ENCODE data around the gene KIAA0513.
"Not testable (repeated sequence)": the region's sequence is repeated elsewhere in the genome, so short reads cannot be mapped to it uniquely, and the experiment has no call there.

The KIAA0513 gene

DNA sequence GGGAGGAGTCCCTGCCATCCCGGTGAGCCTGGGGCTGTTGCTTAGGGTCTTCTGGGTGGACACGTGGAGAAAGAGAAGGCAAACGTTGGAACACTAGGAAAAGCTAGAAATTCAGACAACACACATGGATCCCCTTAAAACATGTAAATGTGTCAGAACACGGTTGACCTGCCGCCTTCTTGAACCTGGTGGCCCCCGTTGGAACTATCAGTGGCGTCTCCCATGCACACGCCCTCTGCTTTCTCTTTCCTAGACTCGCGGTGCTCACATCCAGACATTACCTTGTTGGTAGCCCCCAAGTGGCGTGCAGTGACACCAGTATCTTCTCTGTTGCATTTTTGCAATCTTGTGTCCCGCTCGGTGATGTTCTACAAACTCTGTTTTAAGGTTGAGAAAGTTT is 66.1 kb downstream of the KIAA0513 start:
- no peak for DNase-seq

DNA sequence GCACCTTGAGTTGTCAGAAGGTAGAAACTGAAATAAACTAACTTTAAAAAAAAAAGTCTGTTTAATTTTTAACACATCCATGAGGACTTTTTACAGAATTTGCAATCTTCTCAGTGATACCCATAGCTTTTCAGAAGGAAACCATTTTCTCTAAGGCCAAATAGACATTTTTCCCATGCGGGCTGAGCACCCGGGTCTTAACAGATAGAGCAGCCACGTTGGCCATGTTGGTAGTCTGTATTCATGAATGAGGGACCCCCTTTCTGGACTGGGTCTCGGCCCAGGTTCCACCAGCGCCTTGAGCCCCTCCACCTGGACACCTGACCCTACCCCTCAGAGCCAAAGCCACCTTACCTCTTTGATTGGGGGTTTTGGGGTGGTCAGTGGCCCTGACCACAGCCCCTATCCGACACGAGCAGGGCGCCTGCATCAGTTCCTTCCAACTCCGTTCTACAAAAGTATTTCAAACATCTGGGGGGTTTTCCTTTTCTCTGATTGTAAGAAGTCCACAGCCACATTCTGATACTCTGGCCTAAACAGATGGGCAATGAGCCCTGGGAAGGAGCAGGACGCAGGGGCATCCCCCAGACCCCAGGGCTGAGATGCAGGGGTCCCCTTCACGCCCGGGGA is 66.7 kb downstream of the KIAA0513 start:
- no peak for DNase-seq

DNA sequence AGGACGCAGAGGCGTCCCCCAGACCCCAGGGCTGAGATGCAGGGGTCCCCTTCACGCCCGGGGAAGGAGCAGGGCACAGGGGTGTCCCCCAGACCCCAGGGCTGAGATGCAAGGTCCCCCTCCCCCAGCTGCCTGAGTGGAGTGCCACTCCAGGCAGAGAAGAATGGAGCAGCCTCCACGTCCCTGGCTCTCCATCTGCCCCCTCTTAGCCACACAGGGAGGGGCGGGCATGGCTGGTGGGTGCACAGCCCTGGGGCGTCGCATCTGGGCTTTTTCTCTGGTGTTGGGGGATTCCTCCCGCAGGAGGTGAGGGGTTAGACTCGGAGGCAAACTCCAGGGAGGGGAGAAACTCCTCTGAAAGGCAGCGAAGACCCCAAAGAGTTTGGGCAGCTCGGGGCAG is 67.2 kb downstream of the KIAA0513 start:
- DNase-seq, result no peak

DNA sequence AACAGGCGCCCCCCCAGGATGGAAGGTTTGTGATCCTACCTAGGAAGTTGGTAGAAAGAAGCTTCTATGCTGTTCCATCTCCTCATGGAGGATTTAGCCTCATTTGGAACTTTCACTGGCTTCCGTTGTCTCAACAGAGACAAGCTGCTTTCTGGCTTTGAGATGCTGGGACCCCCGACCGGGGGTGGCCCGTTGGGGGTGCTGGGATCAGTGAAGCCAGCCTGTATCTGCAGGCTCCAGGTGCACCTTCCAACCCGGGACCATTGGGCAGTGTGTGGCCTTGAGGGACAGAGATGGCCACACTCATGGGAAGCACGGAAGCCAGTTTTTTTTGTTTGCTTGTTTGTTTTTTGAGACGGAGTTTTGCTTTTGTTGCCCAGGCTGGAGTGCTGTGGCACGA is 69.3 kb downstream of the KIAA0513 start:
- no peak for DNase-seq

DNA sequence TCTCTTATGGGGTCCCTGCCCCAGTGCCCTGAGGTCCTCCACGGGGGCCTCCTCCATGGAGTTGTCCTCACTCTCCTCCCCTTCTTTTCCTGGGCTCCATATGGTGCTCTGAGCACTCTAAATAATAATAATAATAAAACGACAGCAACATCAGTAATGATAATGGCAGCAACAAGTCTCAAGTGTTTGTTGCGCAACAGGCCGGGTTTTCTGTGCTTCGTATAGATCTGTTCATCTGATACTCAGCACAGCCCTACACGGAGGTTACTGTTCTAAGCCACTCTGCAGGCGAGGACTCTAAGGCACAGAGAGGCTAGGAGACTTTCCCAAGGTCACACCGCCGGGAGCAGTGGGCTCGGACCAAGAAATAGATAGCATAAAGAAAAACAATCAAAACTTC is 71.0 kb downstream of the KIAA0513 start:
- DNase-seq, result no peak

DNA sequence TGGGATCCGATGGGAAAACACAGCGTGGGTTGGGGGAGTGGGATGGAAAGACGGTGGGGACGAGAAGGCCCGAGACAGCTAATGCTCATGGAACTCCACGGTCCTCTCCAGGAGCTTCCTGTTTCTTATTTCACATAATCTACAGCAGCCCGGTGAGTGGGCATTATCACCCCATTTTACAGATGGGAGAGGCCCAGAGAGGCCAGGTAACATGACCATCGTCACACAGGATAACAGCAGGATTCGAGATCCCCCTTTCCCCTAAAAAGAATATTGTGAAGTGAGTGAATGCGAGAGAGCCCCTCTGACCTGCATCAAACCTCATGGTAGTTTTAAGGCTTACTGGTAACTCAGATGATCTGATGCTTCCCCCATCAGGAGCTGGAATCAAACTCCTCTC is 72.7 kb downstream of the KIAA0513 start:
- DNase-seq, result no peak

DNA sequence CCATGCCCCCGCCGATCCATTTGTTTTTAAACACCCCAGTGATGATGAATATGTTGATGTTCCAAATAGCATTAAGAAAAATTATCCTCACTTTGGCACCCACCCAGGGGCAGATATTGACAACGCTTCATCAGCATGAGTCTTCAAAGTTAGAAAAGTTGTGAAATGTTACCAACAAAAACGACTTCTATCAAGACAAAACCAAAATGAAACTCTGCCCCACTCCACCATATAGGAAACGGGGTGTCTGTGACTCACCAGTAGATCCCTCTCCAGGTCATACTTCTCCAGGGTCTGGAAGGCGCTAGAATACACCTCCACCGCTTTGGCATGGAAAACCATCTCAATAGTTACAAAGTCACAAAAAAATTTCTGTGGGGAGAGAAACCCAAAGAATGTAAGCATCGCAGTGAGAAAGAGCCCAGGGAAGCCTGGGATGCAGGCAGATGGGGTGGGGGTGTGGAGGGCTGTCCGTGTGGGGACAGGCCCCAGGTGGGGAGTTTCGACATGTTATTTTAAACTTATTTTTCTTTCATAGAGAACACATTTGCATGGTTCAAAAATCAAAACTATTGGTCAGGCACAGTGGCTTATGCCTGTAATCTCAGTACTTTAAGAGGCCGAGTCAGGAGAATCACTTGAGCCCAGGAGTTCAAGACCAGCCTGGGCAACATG is 74.5 kb downstream of the KIAA0513 start:
- DNase-seq, result no peak

DNA sequence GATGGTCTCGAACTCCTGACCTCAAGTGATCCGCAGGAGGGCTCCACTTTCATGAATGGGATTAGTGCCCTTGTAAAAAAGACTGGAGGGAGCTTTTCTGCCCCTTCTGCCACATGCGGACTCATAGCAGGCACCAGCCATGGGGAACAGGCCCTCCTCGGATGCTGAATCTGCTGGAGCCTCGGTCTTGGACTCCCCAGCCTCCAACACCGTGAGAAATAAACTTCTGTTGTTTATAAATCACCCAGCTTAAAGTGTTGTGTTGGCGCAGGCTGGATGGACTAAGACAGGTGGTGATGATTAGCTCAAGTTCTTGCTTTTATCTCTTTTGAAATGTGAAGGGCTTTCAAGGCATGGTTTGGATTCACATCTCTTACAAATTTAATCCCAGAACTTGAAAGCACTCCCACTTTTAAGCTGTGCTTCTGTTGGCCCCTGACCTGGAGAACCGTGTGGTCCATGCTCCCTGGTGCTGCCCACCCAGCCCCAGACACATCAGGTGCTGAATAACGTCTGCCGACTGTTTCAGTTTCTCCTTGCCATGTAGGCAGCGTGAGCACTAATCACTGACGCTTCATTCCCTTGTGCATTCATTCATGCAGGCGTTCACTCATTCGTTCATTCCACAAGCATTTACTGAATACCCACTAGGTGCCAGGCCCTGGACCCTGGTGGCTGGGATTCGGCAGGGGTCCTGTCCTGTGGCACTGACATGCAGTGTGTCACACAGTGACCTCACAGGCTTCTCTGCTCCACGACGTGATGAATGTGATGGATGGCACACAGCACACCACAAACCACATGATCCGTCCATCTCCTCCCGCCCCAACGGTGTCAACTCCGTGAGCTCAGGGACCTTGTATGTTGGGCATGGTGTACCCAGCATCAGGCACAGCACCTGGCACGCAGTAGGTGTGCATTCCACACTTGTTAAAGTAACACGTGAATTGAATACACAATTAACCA is 75.8 kb downstream of the KIAA0513 start:
- no peak for DNase-seq

DNA sequence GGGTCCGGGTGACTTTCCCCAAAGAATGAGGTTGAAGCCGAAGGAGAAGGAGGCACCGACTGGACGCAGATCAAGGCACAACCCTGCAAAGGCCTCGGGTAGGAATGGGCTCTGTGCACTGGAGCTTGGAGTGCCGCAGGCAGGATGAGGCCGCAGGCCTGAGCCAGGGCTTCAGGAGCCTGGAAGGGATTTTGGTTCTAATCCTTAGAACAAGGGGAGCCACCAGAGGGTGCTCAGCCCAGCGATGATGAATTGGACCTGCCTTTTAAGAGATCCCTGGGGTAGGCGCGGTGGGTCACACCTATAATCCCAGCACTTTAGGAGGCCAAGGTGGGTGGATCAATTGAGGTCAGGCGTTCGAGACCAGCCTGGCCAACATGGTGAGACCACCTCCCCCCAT is 76.6 kb downstream of the KIAA0513 start:
- DNase-seq, result no peak

DNA sequence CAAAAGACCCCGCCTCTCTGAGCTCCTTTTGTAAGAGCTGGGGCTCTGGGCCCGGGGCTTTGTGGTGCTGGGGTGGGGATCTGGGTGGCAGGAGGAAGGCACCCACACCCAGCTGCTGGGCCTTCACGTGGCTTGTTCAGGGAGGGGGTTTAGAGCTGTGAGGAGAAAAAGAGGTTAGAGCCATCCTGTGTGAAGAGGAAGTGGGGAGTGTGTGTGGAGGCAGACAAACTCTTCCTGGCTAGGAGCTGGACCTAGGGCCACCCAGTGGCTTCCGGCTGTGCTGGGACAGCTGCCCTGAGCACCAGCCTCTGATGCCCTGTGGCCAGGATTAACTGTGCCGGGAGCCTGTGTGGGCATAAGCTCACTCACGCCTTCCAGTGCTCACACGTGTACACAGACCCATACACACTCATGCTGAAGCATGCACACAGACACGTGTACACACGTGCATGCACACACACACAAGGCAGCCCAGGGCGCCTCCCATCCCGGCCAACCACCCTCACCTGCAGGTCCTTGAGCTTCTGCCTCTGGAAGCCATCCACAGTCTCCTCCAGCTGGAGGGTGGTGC is 77.3 kb downstream of the KIAA0513 start:
- DNase-seq, result no peak

DNA sequence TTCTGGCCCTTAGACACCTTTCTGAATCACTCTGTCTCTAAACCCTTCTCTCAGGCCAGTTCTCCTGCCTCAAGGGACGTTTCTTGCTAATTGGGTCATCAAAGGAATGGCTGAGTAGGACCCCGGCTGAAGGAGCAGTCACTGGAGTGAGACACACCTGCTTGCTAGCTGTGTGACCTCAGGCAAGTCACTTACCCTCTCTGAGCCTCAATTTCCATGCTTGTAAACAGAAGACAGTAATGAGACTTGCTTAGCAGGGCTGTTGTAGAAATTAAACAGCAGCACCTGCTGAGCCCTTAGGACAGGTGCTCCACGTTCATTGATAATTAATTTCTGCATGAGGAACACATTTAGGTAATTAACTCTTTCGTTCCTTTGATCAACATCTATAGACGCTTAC is 77.9 kb downstream of the KIAA0513 start:
- no peak for DNase-seq

DNA sequence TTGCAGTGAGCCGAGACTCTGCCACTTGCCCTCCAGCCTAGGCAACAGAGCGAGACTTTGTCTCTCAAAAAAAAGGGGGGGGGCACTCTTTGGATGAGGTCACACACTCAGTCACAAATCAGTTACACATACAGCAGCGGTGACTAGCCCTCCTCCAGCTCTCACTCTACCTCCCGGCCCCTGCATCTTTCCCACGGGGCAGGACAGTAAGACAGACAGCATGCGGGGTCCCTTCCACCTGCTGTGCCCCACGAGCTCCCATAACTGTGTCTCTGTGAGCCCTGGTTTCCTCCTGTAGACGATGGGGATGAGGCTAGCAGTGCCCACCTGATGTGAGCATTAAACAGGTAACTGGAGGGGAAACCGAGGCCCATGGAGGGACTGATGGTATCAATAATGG is 79.5 kb downstream of the KIAA0513 start:
- no peak for DNase-seq

DNA sequence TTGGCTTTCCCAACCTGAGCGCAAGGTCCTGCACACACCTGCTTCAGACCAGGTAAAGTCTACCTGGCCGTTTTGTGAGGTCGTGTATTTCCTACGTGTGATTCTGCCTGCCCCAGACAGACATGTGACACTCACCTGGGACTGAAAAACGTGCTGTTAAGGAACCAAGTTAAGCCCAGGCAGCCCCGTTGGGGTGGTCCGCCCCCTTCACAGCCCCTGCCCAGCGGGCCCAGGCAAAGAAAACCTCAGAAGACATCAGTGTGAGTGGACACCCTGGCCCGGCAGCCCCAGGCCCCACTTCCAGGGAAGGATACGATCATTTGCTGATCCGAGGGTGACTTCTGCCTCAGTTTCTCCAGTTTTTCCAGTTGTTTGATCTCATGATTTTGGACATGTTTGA is 79.9 kb downstream of the KIAA0513 start:
- no peak for DNase-seq

DNA sequence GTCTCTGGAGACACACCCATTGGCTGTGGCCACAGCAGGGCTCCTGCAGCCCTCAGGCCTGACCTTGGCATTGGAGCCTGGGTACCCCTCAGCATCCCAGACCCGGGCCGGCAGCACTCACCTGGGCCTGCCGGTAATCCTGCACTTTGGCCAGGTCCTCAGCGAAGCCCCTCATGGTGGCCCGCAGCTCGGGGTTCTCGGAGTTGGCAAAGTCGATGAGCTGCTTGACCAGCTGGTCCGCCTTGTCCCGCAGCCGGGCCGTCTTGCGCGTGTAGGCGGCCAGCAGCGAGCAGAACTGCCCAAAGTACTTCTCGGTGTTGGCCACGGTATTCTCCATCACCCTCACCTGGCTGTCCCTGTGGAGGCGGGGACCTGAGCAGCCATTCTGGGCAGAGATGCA is 82.5 kb downstream of the KIAA0513 start:
- no peak for DNase-seq

DNA sequence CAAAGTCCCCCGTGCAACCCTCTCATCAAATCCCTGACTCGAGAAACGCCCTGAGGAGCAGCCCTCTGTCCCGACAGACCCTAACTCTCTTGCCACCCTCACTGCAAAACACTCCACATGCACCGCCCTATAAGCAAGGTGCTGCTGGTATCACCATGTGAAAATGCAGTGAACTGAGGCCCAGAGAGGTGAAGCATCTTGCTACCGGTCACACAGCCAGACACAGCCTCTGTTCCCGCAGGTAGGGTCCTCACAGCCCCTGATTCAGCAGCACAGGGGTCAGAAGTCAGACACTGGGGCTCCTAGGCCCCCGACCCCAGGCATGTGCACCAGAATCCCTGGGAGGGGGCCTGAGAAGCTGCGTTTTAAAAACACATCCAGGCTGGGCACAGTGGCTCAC is 83.6 kb downstream of the KIAA0513 start:
- DNase-seq, result no peak

DNA sequence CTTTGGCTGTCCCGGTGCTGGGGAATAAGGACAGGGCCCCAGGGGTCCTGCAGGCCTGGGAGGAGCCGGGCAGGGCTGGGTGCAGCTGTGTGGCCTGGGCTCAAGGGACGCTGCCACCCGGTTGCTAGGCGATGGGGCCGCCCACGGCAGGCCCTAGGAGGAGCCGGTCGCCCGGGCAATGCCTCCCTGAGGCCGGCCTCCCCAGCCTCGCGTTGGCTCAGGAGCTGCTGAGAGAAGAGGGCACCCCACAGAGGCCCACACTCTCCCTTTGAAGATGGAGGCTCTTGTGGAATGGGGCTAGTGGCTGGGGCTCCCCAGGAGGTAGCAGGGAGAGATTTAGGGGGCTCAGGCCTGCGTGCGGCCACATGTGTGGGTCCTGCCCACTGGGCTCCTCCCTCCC is 84.8 kb downstream of the KIAA0513 start, which contains the start of gene CIBAR2:
Gene CIBAR2 (minus strand): TSS at position 109 of the 400 bp plus-strand sequence. CDS start 120 bp downstream, outside the sequence.
- DNase-seq, result no peak

DNA sequence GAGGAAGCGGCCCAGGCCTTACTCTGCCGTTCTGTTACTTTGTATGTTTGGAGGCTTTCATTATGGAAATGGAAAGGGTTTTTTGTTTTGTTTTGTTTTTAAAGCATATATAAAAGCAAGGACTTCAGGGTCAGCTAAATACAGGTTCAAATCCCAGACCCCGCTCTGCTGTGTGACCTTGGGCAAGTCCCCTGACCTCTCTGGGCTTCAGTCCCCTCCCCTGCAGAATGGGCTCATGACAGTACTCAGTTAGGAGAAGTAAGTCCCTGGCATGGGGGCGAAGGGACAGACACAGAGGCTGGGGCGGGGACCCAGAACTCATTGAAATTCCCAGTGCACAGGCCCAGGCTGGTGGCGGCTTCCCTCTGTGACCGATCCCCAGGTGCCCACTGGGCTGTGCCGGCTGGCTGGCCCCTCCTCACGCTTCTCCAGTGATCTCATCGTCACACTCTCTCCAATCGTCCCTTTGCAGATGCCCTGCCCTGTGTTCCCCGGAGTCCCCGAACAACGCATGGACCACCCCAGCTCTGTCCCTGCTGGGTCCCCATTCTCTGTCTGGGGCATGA is 85.7 kb downstream of the KIAA0513 start:
- DNase-seq, result no peak

DNA sequence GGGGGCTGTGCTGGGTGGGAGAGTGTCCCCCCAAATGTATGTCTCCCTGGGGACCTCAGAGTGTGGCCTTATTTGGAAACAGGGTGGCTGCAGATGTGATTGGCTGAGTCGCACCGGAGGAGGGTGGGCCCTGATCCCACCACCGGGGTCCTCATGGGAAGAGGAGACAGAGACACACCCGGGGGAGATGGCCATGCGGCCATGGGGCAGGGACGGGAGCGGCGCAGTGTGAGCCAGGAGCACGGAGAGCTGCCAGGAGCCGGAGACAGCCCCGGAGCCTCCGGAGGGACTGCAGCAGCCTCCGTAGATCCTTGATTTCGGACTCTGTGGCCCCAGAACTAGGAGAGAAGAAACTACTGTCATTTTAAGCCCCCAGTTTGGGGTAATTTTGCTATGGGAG is 86.3 kb downstream of the KIAA0513 start:
- no peak for DNase-seq

DNA sequence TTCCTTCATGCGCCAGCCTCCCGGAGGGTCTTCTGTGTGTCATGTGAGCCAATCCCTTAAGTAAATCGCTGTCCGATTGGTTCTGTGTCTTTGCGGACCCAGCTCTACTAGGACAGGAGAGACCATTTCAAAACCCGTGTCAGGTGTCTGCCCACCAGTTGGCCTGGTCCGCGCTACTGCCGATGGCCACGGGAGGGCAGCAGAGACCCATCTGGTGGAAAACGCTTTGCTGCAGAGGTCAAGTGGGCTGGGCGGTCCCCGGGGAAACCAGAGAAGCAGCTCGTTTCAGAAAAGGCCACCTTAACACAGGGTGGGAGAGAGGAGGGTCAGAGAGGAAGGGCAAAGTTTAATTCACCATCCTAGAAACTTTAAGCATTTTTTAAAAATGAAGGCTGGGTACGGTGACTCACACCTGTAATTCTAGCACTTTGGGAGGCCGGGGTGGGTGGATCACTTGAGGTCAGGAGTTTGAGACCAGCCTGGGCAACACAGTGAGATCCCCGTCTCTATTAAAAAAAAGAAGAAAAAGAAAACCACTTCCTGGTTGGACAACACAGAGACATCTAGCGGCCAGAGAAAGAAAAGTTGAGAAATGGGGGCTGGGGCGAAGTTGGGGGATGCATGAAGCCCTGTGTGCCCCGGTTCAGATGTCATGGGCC is 87.4 kb downstream of the KIAA0513 start:
- DNase-seq, result peak; percentile 51

DNA sequence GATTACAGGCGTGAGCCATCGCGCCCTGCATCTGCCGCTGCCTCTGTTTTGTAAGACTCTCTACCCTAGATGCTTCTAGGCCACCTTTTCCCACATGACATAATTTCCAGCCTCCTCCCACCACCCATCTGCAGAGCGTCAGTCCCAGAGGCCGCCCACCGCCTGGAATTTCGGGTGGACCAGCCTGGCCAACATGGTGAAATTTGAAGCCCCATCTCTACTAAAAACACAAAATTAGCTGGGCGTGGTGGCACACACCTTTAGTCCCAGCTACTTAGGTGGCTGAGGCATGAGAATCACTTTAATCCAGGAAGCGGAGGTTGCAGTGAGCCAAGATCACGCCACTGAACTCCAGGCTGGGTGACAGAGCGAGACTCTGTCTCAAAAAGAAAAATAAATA is 89.8 kb downstream of the KIAA0513 start:
- no peak for DNase-seq

DNA sequence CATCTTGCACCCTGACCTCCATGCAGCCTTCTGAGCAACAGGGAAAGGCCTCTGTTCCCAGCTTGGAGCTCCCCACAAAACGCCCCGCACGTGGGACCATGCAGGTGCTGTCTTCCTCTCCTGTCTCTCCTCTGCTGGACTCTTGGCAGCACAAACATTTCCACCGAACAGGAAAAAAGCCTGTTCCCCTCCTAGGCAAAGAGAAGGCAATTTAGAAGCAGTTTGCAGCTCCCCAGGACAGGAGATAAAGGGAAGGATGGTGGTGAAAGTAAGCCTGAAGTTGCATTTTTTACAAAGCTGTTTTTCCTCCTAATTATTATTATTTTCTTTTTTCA is 92.4 kb downstream of the KIAA0513 start:
- no peak for DNase-seq

DNA sequence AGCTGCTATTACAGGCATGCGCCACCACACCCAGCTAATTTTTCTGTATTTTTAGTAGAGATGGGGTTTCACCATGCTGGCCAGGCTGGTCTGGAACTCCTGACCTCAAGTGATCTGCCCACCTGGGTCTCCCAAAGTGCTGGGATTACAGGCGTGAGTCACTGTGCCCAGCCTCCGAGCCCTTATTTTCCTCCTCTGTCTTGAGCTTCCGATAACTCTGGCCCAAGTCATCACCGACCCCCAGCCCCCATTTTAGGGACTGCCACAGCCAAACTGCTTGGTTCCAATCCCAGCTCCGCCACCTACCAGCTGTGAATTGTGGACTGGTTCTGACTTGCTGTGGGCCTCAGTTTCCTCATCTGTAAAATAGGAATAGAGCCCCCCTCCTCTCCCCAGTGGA is 95.8 kb downstream of the KIAA0513 start:
- not testable (repeated sequence) for DNase-seq
